GM19324 (cell line): ENCODE results near the gene HSPA4.
"Not testable (repeated sequence)": the region's sequence is repeated elsewhere in the genome, so short reads cannot be mapped to it uniquely, and the experiment has no call there.

ENCODE experiments used
- ATAC-seq: cut with Tn5 transposase; IDR thresholded peaks from one replicate; pipeline ENCODE4 v1.9.1; 2021; ENCODE audit warnings: mild to moderate bottlenecking, moderate library complexity; ENCODE audit not compliant: unreplicated experiment, low FRiP score

HSPA4 gene

GRCh38 chr5:133051542-133052316 lies at the start of gene HSPA4:
TSS of gene HSPA4 (plus strand) at chr5:133052013. CDS start at chr5:133052251, 238 bp downstream.
- ATAC-seq, result peak; percentile 96

- no peak for ATAC-seq
These were observed 45.2 kb upstream of the HSPA4 start for GRCh38 chr5:133006653-133007052.

GRCh38 chr5:133008455-133008854 lies 43.4 kb upstream of the HSPA4 start:
- ATAC-seq, result not testable (repeated sequence)

GRCh38 chr5:133015466-133015865 lies 36.3 kb upstream of the HSPA4 start:
- no peak for ATAC-seq

GRCh38 chr5:133017964-133018363 lies 33.8 kb upstream of the HSPA4 start:
- no peak for ATAC-seq

- ATAC-seq, result not testable (repeated sequence)
These were observed 32.3 kb upstream of the HSPA4 start for GRCh38 chr5:133019471-133019870.

GRCh38 chr5:133025804-133026663 lies 25.8 kb upstream of the HSPA4 start, which contains the start of gene ZCCHC10:
TSS of gene ZCCHC10 (minus strand) at chr5:133026549. CDS start at chr5:133026537, 12 bp downstream.
- peak; percentile 94 for ATAC-seq

GRCh38 chr5:133026664-133027153 lies 25.1 kb upstream of the HSPA4 start:
- no peak for ATAC-seq

GRCh38 chr5:133029416-133029815 lies 22.4 kb upstream of the HSPA4 start:
- ATAC-seq, result no peak

GRCh38 chr5:133030343-133031005 lies 21.3 kb upstream of the HSPA4 start:
- ATAC-seq, result no peak

GRCh38 chr5:133032852-133033742 lies 18.7 kb upstream of the HSPA4 start:
- no peak for ATAC-seq

GRCh38 chr5:133034064-133034463 lies 17.7 kb upstream of the HSPA4 start:
- ATAC-seq, result no peak

- no peak for ATAC-seq
These were observed 16.6 kb upstream of the HSPA4 start for GRCh38 chr5:133035224-133035623.

- not testable (repeated sequence) for ATAC-seq
These were observed 15.1 kb upstream of the HSPA4 start for GRCh38 chr5:133036677-133037076.

GRCh38 chr5:133041157-133041784 lies 10.5 kb upstream of the HSPA4 start:
- no peak for ATAC-seq

GRCh38 chr5:133041910-133042309 lies 9.9 kb upstream of the HSPA4 start:
- no peak for ATAC-seq

GRCh38 chr5:133046560-133046959 lies 5.3 kb upstream of the HSPA4 start:
- ATAC-seq, result not testable (repeated sequence)

GRCh38 chr5:133047404-133047803 lies 4.4 kb upstream of the HSPA4 start:
- no peak for ATAC-seq
